GM21360 (cell line): ENCODE measurements around the gene THBS2.
"Not testable (repeated sequence)": the region's sequence is repeated elsewhere in the genome, so short reads cannot be mapped to it uniquely, and the experiment has no call there.

Source experiments
- ATAC-seq: cut with Tn5 transposase; IDR thresholded peaks from one replicate; pipeline ENCODE4 v1.9.1; 2021; ENCODE audit warnings: mild to moderate bottlenecking, moderate library complexity; ENCODE audit not compliant: unreplicated experiment

Gene THBS2

DNA sequence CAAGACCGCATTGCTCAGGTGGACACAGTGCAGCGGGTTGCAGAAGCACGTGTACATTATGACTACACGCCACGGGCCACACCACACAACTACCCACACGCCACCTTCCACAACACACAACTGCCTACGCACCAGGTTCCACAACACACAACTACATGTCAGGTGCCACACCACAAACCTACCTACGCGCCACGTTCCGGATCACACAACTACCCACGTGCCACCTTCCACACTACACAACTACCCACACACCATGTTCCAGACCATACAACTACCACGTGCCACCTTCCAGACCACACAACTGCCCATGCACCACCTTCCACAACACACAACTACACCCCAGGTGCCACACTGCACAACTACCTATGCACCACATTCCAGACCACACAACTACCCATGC is 20.5 kb downstream of the THBS2 start:
- no peak for ATAC-seq

DNA sequence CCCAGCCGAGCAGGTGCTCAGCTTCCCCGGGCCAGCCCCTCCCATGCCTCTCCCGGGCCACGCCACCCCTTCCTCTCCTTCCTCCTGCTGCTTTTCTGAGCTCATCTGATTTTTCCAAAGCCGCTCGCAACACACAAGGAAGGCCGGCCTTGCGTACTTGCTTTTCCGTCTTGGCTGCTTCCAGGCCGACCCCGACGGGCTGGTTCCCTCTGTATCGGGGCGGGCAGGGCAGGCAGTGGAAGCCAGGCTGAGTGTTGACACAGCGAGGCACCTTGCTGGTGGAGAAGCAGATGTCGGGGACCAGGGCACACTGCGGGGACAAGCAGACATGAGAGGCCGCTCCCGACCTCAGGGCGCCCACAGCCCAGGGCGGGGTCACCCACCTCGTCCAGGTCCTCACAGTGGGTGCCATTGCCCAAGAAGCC is 21.1 kb downstream of the THBS2 start:
- ATAC-seq = no peak

DNA sequence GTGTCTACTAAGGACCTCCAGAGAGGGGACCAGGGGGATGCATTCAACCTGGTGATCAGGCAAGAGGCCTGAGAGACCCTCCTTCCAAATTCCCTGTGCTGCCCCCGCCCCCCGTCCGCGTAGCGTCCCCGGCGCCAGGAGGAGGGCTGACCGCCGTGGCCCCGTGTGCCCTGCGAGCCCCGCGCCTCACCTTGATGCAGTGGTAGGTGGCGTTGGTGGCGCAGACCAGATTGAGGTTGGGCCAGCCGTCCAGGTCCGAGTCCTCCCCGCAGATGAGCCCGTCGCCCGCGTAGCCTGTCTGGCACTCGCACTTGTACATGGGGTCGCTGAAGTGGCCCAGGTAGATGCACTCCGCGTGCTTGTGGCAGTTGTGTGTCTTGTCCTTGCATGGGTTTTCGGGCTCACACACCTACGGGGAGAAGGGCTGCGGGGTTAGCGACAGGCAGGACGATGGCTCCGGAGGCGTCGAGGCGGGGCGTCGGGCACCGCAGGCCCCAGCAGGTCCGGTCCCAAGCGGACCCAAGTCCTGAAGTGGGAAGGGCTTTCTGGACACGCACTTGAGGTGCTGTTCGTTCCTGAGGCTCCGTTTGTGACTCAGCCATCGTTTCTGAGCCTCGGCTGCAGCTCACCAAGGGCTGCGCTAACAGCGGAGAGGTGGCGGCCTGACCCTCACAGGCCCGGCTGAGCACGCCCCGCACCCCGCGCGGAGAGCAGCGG is 21.7 kb downstream of the THBS2 start:
- no peak for ATAC-seq

DNA sequence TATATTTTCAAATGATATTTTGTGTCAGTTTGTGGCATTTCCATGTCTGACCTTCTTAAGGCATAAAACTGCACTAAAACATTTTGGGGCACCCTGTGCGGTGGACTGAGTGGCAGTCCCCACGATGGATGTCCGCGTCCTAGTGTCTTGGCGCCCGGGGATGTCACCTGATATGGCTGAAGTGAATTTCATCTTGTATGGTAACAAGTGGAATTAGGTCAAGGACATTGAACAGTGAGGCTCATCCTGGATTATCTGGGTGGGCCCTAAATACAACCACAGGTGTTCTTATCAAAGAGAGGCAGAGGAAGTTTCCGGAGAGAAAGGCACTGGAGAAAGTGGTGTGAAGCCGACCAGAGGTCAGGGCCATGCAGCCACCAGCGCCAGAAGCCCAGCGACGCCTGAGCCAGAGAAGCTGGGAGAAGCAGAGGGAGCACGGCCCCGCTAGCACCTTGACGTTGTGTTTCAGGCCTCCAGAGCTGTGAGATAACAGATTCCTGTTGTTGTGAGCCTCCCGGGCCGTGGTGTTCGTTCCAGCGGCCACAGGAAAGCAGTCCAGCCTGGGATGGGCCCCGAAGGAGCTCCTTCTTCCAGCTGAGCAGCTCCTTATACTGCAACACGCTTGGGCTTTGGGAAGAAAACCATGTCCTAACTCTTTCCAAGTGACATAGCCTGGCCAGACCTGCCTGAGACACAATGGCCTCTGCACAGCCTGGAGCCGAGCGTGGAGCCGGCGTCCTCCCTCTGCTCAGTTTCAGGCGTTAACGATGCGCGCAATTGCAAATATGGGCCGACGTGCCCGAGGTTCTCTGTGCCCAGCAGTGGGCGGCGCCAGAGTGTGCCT is 22.5 kb downstream of the THBS2 start:
- no peak for ATAC-seq

DNA sequence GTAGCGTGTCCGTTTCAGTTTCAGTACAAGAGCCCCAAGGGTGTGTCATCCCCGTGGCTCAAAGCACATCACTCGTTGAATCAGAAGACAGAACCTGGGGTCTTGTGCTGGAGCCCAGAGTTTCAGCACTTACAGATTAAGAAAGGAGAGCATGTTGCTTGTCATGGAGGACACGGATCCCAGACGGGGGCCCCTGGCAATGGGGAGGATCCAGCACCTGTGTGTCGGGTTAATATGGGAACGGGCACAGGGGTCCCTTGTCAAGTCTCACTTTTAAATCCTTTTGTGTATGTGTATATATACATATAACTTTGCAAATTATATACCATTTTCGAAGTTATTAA is 23.4 kb downstream of the THBS2 start:
- ATAC-seq = no peak

DNA sequence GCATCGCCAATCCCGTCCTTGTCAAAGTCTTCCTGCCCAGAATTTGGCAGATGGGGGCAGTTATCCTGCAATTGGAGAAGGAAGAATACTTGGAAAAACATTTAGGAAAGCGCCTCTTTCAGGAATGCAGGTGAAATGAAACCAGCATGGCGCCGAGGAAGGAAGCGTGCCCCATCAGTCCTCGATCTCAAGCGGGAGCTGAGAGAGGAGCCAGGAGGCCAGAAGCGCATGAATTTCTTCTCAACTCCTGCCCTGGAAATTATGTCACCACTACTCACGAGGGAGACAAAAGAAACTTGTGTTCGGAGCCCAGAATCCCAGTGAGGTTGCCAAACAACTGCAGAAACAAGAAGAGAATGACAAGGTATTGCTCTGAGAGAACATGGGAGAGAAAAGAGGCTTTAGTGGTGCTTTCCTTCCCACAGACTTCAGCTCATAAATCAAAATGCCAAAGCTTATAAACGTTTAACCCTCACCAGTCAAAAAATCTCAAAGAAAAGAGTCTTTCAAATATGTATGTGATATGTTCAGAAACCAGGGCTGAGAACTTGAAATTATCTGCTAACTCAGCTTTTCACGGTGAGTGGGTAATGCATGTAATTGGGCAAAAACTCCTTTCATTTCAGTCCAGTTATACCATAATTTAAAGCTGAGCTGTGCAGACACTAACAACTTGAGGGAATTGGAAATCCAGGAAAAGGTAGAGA is 23.9 kb downstream of the THBS2 start:
- no peak for ATAC-seq

DNA sequence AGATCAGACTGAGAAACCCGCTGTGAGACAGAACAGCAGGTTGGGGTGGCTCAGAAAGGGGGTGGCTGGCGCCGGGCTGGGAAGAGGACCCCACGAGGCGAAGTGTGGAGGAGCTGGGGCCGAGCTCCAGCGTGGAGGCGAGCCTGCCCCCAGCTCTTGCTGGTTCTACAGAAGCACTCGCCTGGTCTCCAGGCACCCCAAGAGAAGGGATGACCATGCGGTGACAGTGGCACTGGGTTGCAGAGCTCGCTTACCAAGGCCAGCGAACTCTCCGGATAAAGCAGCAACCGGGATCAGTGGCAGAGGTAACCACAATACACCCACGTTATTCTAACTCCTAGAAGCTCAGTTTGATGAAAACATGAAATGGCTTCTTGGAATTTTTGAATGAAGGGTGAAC is 26.5 kb downstream of the THBS2 start:
- no peak for ATAC-seq

DNA sequence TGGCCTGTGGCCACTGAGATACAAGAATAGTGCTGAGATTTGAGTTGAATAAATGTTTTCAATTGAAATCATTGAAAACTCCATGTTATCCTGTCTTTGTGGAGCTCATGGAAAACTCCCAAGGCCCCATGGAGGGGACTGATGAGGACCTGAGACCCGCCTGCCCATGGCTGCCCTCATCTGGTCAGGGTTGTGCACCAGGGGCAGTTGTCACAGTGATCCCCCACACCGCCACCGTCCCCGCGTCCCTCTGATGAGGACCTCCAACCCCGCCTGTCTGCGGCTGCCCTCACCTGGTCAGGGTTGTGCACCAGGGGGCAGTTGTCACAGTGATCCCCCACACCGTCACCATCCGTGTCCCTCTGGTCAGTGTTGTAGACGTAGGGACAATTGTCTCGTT is 27.8 kb downstream of the THBS2 start:
- ATAC-seq = no peak

DNA sequence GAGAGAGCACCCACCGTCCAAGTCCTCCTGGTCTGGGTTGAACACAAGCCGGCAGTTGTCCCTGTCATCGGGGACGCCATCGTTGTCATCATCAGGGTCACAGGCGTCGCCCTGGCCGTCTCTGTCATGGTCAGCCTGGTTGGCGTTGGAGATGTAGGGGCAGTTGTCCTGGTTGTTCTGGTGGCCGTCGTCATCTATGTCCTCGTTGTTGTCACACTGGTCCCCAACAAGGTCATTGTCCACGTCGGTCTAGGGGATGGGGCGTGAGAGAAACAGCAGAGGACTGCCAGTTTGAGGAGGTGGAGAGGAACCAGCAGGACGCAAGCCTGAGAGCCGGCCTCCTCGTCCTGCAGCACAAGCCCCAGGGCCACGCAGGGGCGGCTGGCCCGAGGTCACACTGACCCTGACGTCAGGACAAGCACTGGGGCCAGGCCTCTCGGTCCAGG is 28.5 kb downstream of the THBS2 start:
- ATAC-seq = no peak

DNA sequence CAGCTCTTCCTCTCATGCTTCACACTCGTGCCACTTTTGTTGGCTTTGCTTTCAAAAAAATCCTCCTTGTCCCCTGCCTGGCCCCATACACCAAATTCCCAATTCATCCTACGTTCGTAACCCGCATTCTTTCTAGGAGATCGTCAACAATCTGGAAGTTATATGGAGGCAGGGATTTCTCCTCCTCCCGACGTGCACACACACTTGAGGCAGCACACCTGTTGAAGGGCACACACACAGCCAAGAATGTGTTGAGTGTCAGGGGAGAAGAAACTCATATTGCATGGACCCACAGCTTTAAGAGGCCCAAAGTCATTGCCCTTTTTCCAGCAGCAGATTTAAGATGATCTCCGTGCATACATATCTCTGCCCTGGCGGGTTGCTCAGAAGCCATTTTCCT is 28.9 kb downstream of the THBS2 start:
- no peak for ATAC-seq

DNA sequence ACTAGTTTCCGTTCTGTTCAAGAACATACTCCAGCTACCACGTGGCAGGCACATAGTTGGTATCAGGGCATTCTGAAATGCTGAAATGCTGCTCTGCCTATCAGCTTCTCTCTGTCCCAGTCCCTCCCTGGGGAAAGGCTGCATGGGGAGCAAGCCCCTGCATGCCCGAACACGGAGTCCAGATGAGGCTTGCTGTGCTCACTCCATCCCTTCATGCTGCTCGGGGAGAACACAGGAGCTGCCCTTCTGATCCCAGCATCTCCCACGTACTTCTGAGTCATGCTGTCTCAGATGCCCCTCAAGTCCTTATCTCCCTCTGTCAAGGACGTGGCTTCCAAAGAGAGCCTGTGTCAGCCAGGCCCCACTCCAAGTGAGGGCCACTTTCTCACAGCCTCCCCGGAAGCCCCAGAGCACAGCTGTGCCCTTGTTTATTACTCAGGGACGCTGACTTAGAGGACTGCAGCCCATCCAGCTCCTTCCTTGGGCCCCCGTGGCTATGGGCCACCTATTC is 29.4 kb downstream of the THBS2 start:
- ATAC-seq = no peak

DNA sequence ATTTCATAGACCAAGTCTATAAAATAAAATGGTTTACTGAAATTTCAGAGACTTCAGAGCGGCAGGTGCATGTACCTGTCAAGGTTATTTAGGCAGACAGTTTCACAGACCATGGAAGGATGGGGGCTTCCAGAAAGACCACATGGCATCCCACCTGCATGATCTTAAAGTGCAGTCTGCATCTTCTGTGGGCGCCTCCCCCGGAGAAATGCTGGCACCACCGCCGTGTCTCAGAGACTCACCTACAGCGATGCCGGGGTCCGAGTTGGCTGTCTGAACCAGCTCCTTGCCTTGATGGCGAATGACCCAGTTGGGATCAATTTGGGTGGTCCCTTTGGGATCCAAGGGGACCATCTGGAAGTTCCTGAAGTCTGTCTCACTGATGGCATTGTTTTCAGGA is 30.6 kb downstream of the THBS2 start:
- ATAC-seq = no peak

DNA sequence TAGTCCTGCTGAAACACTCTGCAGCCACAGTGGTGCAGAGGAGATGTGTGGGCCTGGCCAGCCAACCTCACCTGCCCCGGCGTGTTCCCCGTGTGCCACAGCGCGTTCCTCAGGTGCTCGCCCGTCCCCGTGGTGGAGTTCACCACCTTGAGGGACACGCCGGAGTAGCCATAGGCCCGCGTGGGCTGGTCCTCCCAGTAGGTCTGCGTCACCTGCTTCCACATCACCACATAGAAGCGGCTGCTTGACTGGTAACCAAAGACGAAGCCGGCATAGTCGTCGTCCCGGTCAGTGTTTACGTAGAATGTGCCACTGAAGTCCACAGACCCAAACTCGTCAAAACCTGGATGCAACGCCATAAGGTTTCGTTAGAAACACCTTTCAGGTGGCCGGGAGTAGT is 31.5 kb downstream of the THBS2 start:
- no peak for ATAC-seq

DNA sequence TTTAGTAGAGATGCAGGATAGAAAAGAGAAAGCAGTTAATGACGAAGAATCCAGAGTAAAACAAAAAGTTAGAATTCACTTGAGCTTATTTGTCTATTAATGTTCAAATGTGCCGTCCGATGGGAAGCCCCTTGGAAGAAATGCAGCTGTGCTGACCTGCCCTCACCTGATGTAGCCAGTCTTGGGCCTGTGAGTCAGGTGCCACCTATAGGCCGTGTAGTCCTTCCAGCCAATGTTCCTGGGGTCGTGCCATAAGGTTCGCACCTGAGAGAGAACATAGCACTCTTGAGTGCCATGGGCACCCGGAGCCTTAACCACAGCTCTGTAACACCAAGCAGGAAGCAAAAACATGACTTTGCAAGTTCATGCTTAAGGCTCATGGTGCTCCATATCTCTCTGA is 32.4 kb downstream of the THBS2 start:
- ATAC-seq = no peak

DNA sequence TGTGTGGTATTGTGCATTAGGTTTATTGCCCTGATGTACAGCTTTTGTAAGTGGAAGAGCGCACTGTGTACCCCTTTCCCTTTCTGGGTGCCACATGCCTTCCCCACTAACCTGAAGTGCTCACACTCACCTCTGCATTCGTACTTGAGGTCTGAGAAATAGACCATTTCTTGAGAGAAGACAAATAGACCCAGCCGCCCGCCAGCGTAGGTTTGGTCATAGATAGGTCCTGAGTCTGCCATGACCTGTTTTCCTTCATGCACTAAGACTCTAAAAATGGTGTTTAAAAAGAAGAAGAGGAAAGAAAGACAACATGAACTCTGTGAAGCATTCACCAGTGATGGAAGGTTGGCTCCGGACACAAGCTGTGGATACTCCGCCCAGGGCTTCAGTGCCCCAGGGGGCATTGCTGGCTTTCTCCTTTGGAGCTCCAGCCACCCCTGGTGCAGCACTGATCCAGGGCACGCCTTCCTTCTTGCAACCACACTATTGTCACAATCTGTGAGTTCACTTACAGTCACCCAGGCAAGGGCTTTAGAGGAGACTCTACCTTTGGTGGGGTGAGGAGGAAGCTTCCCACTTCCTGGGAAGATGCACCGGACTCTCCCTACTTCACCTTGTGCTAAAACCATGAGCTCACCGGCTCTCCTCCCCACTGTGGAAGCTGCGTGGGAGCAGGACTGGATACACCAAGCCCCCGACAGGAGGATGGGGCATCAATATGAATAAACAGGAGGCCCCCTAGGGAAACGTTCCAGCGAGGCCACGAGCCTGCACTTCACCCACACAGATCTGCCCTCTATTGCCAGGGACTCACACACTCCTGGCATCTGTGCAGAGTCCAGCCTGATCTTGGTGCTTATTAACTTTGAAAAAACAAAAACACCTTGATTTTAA is 33.3 kb downstream of the THBS2 start:
- ATAC-seq = no peak

DNA sequence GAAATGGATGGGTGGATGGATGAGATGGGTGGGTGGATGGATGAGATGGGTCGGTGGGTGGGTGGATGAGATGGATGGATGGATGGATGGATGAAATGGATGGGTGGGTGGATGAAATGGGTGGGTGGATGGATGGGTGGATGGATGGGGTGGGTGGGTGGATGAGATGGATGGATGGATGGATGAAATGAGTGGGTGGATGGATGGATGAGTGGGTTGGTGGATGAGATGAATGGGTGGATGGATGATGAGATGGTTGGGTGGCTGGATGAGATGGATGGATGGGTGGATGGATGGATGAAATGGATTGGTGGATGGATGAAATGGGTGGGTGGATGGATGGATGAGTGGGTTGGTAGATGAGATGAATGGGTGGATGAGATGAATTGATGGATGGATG is 35.7 kb downstream of the THBS2 start:
- ATAC-seq = no peak

DNA sequence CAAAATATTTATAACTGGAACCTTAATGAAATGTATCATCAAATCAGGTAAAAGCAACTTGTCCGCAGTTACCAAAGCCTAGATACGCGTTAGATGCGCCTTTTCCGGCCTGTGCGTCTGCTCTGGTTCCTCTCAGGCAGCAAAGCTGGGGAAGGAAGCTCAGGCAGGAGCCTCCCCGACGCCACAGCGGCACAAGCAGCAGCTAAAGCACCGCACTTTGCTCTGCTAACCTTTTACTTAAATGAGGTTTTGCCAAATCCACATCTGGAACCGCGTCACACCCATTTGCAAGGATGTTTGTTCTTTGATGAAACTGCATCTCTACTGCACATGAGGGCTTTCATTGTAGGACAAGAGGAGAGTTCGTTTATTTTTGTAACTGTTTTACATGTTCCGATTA is 36.8 kb downstream of the THBS2 start:
- no peak for ATAC-seq

DNA sequence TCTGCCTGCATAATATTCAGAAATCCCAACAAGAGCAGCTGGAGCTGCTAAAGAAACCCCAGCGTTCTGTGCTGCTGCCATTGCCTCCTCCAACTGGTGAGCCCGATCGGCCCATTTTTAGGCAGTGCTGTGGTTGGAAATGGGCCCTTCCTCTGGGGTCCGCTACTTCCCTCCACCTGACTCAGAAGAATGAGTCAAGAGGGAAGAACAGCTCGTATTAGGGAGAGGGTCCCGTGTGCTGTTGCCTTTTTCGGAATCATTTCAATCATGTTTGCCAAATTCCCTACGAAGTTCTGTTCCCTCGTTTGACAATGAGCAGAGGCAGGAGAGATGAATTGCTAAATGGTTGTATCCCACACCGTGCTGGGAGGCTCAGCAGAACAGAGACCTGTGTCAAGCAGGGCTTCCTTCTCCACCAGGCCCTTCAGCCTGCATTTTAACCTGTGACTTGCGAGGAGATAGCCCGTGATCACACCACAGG is 38.4 kb downstream of the THBS2 start:
- no peak for ATAC-seq

DNA sequence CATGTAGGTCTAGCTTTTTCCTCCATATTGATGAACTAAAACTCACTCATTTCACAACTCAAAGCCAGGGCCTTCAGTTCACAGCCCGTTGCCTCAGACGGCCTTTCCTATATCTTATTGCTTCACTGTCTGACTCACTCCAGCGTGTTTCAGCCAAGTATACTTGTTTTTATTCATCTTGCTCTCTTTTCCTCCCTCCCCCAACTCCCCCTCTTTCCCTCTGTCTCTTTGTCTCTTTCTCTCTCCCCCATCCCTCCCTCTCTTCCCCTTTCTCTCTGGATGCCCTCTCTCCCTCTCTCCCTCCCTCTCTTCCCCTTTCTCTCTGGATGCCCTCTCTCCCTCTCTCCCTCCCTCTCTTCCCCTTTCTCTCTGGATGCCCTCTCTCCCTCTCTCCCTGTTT is 38.9 kb downstream of the THBS2 start:
- not testable (repeated sequence) for ATAC-seq

DNA sequence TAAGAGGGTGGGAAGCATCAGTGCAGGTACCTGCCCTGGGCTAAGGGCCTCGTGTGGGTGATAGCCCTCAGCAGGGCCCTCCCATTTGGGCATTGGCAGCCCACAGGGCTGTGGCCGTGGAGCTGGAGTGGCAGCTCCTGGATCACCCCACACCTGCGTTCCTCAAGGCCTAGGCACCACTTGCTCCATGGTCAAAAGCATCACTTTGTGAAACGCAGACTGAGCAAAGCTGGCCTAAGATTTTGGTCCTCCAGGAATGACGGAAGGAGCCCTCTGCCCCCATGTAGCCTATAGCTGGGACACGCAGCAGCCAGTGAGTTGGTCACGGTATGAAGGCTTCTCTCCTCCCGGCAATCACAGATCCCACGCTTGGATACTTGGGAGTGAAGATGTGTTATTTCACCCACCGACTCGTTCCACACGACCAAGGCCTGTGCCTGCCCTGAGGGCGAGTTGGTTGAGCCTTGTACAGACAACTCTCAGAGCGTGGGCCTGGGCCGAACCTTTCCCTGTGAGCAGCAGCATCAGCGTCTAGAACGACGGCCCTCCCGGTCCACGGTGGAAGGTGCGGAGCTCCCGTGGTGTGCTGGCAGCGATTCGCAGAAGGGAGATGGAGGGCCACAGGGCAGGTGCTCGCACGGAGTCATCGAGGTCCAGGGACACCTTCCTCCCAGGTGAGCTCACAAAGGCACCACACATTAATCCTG is 39.7 kb downstream of the THBS2 start:
- no peak for ATAC-seq
